Measurements from ENCODE around the gene THEMIS2. TPM values are rescaled to one million over a fixed set of nuclear protein-coding genes. Genes with fewer than 3 reads are reported as not detected.

The THEMIS2 gene
- total and polyA plus RNA-seq, 2 of the 8 experiments (the other 6 are each of a cell fraction or from before 2014, with no cell fraction given) = 12.4 to 28.0 TPM

DNA sequence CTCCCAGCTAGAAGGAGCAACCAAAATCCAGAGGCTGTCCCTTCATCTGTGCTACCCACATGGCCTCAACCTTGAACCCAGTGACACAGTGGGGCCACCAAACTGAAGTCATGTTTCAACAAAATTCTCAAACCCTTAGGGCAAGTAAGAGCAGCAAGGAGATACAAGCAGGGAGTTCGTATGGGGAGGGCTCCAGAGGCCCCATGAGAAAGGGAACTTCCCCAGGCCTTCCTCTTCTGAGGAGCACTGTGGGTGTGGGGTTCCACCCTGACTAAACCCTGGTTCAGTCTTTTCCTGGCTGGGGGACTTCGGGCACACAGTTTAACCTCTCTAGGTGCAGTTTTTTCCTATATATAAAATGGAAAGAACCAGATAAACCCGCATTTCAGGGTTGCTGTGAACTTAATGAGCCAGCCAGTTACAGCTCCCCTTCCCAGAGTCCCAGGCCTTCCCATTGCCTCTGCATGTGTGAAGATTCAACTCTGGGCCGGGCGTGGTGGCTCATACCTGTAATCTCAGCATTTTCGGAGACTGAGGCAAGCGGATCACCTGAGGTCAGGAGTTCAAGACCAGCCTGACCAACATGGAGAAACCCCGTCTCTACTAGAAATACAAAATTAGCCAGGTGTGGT lies 8.0 kb upstream of the THEMIS2 start:
- Histone ChIP-seq H3K36me3 (ENCODE audit: control insufficient read depth in 2 of 4, insufficient read depth in 4 of 4, low read length in 3 of 4) (no peaks in the 10 kb centered on the region), H3K4me3 (ENCODE audit: extremely low read depth in 1 of 4, insufficient read depth in 2 of 4, low read depth in 3 of 4, low read length in 4 of 4) (no peak overlapping the region), H3K79me2 (ENCODE audit: control insufficient read depth in 1 of 2, insufficient read depth in 2 of 2, low read length in 2 of 2) (no peaks in the 10 kb centered on the region), H3K27ac (ENCODE audit: low read depth, low read length) (no peak overlapping the region), H2BK20ac (ENCODE audit: low read length) (no peak overlapping the region), H3K56ac (replicated peaks; ENCODE audit: insufficient read length, low read depth, low read length) (no peak overlapping the region), H4K20me1 (replicated peaks in 1 of 2; ENCODE audit: control insufficient read depth in 1 of 2, insufficient read depth in 2 of 2, low read length in 2 of 2) (no peaks in the 10 kb centered on the region), H2BK15ac (ENCODE audit: low read length) (no peak overlapping the region), H3K4me1 (replicated peaks in 1 of 4; ENCODE audit: control insufficient read depth in 3 of 4, insufficient read depth in 4 of 4, low read length in 3 of 4) (peaks cover 0 to 7% (median 0%) of the 10 kb centered on the region in 4 experiments; a peak in 2 of 7 replicates), H3K14ac (ENCODE audit: insufficient read length) (no peak overlapping the region), H3K9me3 (ENCODE audit: insufficient read depth in 2 of 2, low read depth in 1 of 2, low read length in 1 of 2) (no peaks in the 10 kb centered on the region), H3K4me2 (ENCODE audit: insufficient read depth in 1 of 2, low read depth in 2 of 2, low read length in 2 of 2) (no peak overlapping the region), H3K79me1 (ENCODE audit: low read depth, low read length) (no peaks in the 10 kb centered on the region), H2BK120ac (replicated peaks; ENCODE audit: low read depth, low read length) (no peak overlapping the region), H4K5ac (ENCODE audit: insufficient read length, low read depth, low read length) (no peak overlapping the region), H3K23ac (ENCODE audit: insufficient read length) (no peak overlapping the region), H3K18ac (ENCODE audit: extremely low read depth, low read length) (no peak overlapping the region), H2AK5ac (ENCODE audit: low read depth, low read length) (no peak overlapping the region), H3K9ac (replicated peaks in 1 of 4; ENCODE audit: extremely low read depth in 1 of 4, low read depth in 3 of 4, low read length in 3 of 4) (no peak overlapping the region), H3K4ac (replicated peaks; ENCODE audit: insufficient read length, low read depth, low read length) (no peak overlapping the region), H4K8ac (ENCODE audit: extremely low read depth, insufficient read depth, low read length) (no peak overlapping the region), H4K91ac (replicated peaks; ENCODE audit: insufficient read length, low read length) (no peak overlapping the region), H2BK5ac (ENCODE audit: low read depth, low read length) (no peak overlapping the region), H3K23me2 (ENCODE audit: low read depth, low read length) (no peaks in the 10 kb centered on the region), H3K27me3 (replicated peaks in 1 of 4; ENCODE audit: control insufficient read depth in 3 of 4, extremely low read depth in 1 of 4, insufficient read depth in 3 of 4, low read length in 3 of 4) (no peaks in the 10 kb centered on the region), H2AFZ (ENCODE audit: low read length) (peak overlapping the region; percentile 21; the same call in 1 of the 2 replicates), H2BK12ac (ENCODE audit: low read depth, low read length) (no peak overlapping the region)
- FAIRE-seq (no peak), DNase-seq (ENCODE audit: low read depth in 1 of 2, low spot score in 2 of 2) (no peak)
- POLR2A ChIA-PET (ENCODE audit: partially characterized antibody) = interaction anchor here (0.7 to 1.3 kb wide), 3 partner anchors 13 to 139 kb away, joined by 3 to 4 read pairs (median 3); partner anchors contain the start of gene SMPDL3B
- WGBS, 2 experiments (ENCODE audit: extremely low coverage in 1 of 2, insufficient coverage in 1 of 2, insufficient read length in 1 of 2, insufficient replicate concordance in 2 of 2, low coverage in 1 of 2, low lambda C conversion rate in 2 of 2, missing lambda C conversion rate in 1 of 2) = 90% methylated on average over 8 of the region's 8 CpGs; no CpG with 5 or more reads in 1 of the 2 experiments
- CTCF ChIA-PET (ENCODE audit: partially characterized antibody) = no interaction called here
